Urinary bladder (tissue), 4 donors: Measurements from ENCODE around the gene CCDC90B. TPM values are rescaled to one million over a fixed set of nuclear protein-coding genes. Genes with fewer than 3 reads are reported as not detected.

ENCODE experiments used
- DNase-seq: peaks from one replicate; pipeline ENCODE4 v3.0.0-alpha.2; 2015; ENCODE audit errors: extremely low spot score
- H3K27ac ChIP-seq: one replicate; pipeline ENCODE4 v1.5.1; 2013; ENCODE audit warnings: low read depth, mild to moderate bottlenecking, moderate library complexity
- H3K36me3 ChIP-seq: one replicate; pipeline ENCODE4 v1.6.1; 2013; ENCODE audit warnings: mild to moderate bottlenecking, moderate library complexity; ENCODE audit not compliant: insufficient read depth
- H3K4me1 ChIP-seq: one replicate; pipeline ENCODE4 v1.6.1; 2013; ENCODE audit warnings: mild to moderate bottlenecking, moderate library complexity; ENCODE audit not compliant: insufficient read depth
- H3K4me3 ChIP-seq: one replicate; pipeline ENCODE4 v1.5.1; 2013; ENCODE audit warnings: low read depth, low read length
- WGBS: extraction: QIAGEN DNeasy Blood & Tissue Kit; methylation state at CpG from one replicate; pipeline ENCODE4 v1.1.7; 2013; 5-methylcytosine and 5-hydroxymethylcytosine counted together
- polyA plus RNA-seq: library from polyadenylated mRNA; stranded (reverse); fragments of 200-250 nt; gene quantifications from one replicate; pipeline ENCODE4 v1.2.3, GENCODE V29; 2013
- small RNA-seq: library from RNA; depleted of rRNA; stranded (forward); fragments of <200 nt; gene quantifications from one replicate; pipeline ENCODE3, GENCODE V24; 2014
- total RNA-seq: library from RNA; depleted of rRNA; stranded (reverse); fragments of >200 nt; gene quantifications from one replicate; pipeline ENCODE4 v1.2.3, GENCODE V29; 2014
- donor health status: healthy with polysubstance abuse.
- donor health status: healthy.

The CCDC90B gene
- total and polyA plus RNA-seq, 2 donors, result 33.9 to 86.0 TPM

DNA sequence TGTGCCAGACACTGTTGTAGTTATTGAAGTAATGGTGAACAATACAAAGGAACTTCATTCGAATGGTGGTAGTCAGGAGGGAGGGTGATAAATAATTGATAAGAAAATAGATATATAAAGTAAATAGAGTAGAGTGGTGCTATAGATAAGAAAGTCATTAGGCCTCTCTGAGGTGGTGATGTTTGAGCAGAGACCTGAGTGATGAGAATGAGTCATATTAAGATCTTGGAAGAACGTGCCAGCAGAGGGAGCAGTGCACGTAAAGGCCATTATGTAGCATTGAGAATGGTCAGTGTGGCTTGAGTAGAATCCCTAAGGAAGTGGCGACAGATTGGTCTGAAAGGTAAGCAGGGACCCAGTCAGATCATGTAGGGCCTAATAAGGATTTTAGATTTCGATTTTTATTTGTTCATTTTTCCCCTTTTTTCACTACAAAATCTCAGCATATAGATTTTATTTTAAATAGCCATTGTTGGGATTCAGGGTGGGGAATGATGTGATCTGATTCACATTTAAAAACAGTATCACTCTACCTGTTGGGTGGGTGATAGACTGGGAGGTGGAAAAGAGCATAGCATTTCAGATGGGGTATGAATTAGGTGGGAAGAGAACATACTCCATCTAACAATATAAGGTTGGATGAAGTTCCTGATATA lies 44.7 kb downstream of the CCDC90B start:
- Histone ChIP-seq H3K4me3 (no peak overlapping the region), H3K4me1 (no peaks in the 10 kb centered on the region), H3K36me3 (no peaks in the 10 kb centered on the region), H3K27ac (no peak overlapping the region)
- 17% methylated on average over 5 of the region's 5 CpGs for WGBS
- DNase-seq, result no peak

DNA sequence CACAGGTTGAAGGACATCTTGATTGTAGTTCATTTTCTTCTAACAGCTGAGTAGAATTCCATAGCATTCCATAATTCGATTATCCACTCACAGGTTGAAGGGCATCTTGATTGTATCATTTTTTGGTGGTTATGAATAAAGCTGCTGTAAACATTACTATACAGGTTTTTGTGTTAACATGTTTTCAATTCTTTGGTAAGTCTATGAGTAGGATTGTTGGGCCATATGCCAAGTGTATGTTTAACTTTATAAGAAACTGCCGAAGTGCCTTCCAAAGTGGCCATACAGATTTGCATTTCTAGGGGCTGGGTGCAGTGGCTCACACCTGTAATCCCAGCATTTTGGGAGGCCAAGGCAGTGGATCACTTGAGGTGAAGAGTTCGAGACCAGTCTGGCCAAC lies 48.1 kb downstream of the CCDC90B start:
- no peak for DNase-seq
- H3K36me3 ChIP-seq, result no peaks in the 10 kb centered on the region
- H3K4me1 ChIP-seq, result no peaks in the 10 kb centered on the region
- no peak overlapping the region for H3K27ac ChIP-seq
- 53% methylated on average over 3 of the region's 3 CpGs for WGBS
- no peak overlapping the region for H3K4me3 ChIP-seq

DNA sequence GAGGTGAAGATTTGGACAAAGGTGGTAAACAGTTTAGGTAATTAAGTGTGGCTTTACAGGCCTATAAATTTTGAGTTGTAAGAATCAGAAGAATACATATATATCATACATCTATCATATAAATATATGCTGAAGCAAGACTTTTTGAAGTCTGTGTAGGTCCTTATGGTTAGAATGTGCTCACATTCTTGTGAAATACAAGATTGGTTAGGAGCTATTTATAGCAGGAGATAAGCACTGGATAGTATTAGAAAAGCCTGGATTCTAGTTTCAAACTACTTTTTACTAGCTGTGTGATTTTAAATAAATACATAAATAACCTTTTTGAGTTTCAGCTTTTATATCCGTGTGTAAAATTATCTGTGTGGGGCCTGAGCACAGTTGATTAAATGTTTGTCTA lies 50.3 kb downstream of the CCDC90B start:
- Histone ChIP-seq H3K36me3 (no peaks in the 10 kb centered on the region), H3K4me3 (no peak overlapping the region), H3K27ac (no peak overlapping the region), H3K4me1 (no peaks in the 10 kb centered on the region)
- no peak for DNase-seq
- WGBS, result 21% methylated on average over 1 of the region's 1 CpG

DNA sequence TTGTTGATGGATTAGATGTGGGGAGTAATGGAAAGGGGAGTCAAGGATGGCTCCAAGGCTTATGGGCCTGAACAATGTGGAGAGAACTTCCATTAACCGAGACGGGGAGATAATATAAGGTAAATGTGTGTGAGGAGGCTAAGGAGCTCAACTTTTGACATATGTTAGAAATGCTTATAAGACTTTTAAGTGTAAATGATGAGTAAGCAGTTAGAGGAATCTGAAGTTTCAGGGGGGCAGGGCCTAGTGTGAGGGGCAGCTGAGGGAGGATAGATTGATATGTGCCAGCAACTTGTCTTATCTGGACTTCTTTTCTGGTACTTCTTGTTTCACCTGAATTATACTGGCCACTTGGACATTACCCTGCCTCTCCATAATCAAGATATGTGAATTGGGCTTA lies 62.7 kb downstream of the CCDC90B start:
- 89% methylated on average over 2 of the region's 2 CpGs for WGBS

DNA sequence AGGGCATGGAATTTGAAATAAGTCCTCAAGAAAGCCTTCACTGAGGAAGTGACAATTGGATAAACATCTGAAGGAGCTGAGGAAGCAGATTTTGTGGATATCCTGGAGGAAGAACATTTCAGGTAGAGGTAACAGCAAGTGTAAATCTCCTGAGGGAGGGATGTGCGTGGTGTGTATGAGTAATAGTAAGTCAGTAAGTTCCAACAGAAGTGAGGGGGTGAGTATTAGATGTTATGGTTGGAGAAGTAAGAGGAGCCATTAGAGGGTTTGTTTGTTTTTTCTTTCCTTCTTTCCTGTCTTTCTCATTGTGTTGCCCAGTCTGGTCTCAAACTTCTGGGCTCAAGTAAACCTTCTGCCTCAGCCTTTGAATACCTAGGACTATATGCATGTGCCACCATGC lies 63.7 kb downstream of the CCDC90B start:
- Histone ChIP-seq H3K36me3 (no peaks in the 10 kb centered on the region), H3K4me1 (no peaks in the 10 kb centered on the region), H3K4me3 (no peak overlapping the region), H3K27ac (no peak overlapping the region)
- no peak for DNase-seq
- 96% methylated on average over 1 of the region's 1 CpG for WGBS

More for the DNA sequence above, 62.7 kb downstream of the CCDC90B start:
- Histone ChIP-seq H3K4me3 (no peak overlapping the region), H3K36me3 (no peaks in the 10 kb centered on the region), H3K4me1 (no peaks in the 10 kb centered on the region), H3K27ac (no peak overlapping the region)
- no peak for DNase-seq

DNA sequence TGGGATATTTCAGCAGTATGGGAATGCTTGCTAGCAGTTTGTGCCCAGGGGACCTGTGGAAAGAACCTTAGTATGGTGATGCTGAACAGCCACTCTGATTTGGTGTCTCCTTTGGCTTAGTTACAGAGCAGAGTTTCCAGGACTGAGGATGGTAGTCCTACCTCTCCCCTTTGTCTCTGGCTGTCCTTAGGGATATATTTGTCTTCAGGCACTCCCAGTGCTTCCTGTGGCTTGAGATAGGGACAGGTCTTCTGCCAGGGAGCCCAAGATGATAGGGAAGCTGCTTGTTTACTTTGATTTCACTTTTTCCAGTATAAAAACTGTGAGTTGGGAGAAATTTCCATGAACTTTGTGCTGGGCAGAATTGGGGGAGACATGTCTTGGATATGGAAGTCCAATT lies 64.5 kb downstream of the CCDC90B start:
- DNase-seq, result no peak
- Histone ChIP-seq H3K27ac (no peak overlapping the region), H3K4me3 (no peak overlapping the region), H3K36me3 (no peaks in the 10 kb centered on the region), H3K4me1 (no peaks in the 10 kb centered on the region)

DNA sequence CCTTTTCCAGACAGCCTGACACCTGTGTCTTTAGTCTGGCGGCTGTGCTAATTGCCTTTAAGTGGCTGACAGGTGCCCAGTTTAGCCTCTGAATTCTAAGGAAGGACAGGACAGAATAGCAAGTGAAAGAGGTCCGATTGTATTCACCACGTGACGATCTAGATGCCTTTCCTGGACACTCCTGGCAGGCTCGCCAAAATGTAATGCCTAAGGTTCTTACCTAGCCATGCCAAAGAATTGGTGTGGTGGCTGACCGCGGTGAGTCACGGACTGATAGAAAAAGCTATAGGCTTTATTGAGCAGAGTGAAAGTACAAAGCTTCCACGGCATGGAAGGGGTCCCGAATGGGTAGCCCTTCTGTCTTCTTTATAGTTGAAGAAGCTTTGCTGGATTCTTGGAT lies 65.9 kb downstream of the CCDC90B start:
- no peaks in the 10 kb centered on the region for H3K4me1 ChIP-seq
- H3K36me3 ChIP-seq, result no peaks in the 10 kb centered on the region
- no peak for DNase-seq
- WGBS, result 88% methylated on average over 10 of the region's 10 CpGs
- H3K4me3 ChIP-seq, result no peak overlapping the region
- no peak overlapping the region for H3K27ac ChIP-seq

DNA sequence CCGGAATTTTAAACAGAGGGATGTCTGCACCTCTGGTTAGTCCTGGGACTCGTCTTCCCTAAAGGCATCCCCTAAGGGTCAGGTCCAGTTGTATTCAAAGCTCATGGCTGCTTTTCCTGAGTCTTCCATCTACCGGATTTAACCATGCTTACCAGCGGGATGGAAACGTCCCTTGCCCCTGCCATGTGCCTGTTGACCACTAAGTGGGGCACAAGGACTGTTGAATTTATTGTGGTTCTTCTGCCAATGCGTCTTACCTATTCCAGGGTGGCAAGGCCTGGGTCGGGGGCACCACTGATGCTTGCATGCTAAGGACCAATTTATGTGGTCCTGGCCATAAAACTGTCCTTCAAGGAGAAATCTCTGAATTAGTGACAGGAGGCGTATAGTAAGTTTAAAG lies 67.1 kb downstream of the CCDC90B start:
- 65% methylated on average over 8 of the region's 8 CpGs for WGBS
- Histone ChIP-seq H3K4me1 (no peaks in the 10 kb centered on the region), H3K27ac (no peak overlapping the region), H3K4me3 (no peak overlapping the region), H3K36me3 (no peaks in the 10 kb centered on the region)
- no peak for DNase-seq

Small RNA genes lying within 50 kb of the gene (small RNA-seq; reads per million reads assigned to genes)
- gene AP000873.5, result not detected

Other genes starting within 250 kb of the CCDC90B start
- gene RAB30, start 214.5 kb downstream of the CCDC90B start, total RNA-seq, result 34.2 TPM
- 12.0 TPM for gene RAB30, start 214.5 kb downstream of the CCDC90B start, polyA plus RNA-seq
- gene PCF11, start 129.2 kb downstream of the CCDC90B start, total RNA-seq, result 75.2 TPM
- 38.1 TPM for gene PCF11, start 129.2 kb downstream of the CCDC90B start, polyA plus RNA-seq
- 6.4 TPM for gene ANKRD42, start 92.7 kb downstream of the CCDC90B start, total RNA-seq
- 9.6 TPM for gene ANKRD42, start 92.7 kb downstream of the CCDC90B start, polyA plus RNA-seq